Lower lobe of right lung (tissue), 2 donors: ENCODE measurements around the gene MAD1L1. TPM values are rescaled to one million over a fixed set of nuclear protein-coding genes. Genes with fewer than 3 reads are reported as not detected.

Source experiments
- ATAC-seq, 2 donors: fragments of 200-7000 bp; cut with Tn5 transposase; one replicate each; pipeline ENCODE4 v1.9.1; 2020 to 2022; ENCODE audit warnings: mild to moderate bottlenecking in 2 of 2, moderate library complexity in 2 of 2
- DNase-seq: peaks from one replicate; pipeline ENCODE4 v3.0.0-alpha.2; 2020
- H3K27ac ChIP-seq: fragments of 200-600 bp; one replicate; pipeline ENCODE4 v1.8.0; 2022
- H3K27me3 ChIP-seq: fragments of 200-600 bp; one replicate; pipeline ENCODE4 v1.8.0; 2022; ENCODE audit warnings: low read depth
- H3K36me3 ChIP-seq: fragments of 200-600 bp; one replicate; pipeline ENCODE4 v1.8.0; 2022; ENCODE audit warnings: mild to moderate bottlenecking
- H3K4me1 ChIP-seq: fragments of 200-600 bp; one replicate; pipeline ENCODE4 v1.8.0; 2022
- H3K4me3 ChIP-seq: fragments of 200-600 bp; one replicate; pipeline ENCODE4 v1.8.0; 2022; ENCODE audit warnings: mild to moderate bottlenecking
- H3K9me3 ChIP-seq: fragments of 200-600 bp; one replicate; pipeline ENCODE4 v1.8.0; 2022
- CTCF ChIP-seq: fragments of 200-600 bp; IDR thresholded peaks from one replicate; pipeline ENCODE4 v1.8.0; 2022; ENCODE audit warnings: antibody characterized with exemption, mild to moderate bottlenecking
- intact Hi-C: fragments of 100-400 bp; cut with DNase I; formaldehyde crosslinking; loops from one replicate; pipeline ENCODE4 v1.11.0; 2022
- total RNA-seq: library from RNA; stranded (reverse); fragmentation: NEBNext Ultra II Directional; extraction: Animal tissue kit (Norgen Biotek cat#: 25700); gene quantifications from one replicate; pipeline ENCODE4 v1.2.1, GENCODE V29; 2021
- donor health status: DM: no; HTN: yes; CAD: no; lungs with severe emphysema.

MAD1L1 gene
- total RNA-seq, 1 donor from 2014 or later = 44.5 TPM

- no peak overlapping the region for H3K4me3 ChIP-seq
- no peak for DNase-seq
Observed at GRCh38 chr7:1815051-1815481, 417.7 kb downstream of the MAD1L1 start.

GRCh38 chr7:1814089-1814811, 418.5 kb downstream of the MAD1L1 start:
- Histone ChIP-seq H3K27me3 (no peaks in the 10 kb centered on the region), H3K36me3 (peaks cover 8% of the 10 kb centered on the region), H3K27ac (no peak overlapping the region), H3K9me3 (no peaks in the 10 kb centered on the region), H3K4me3 (no peak overlapping the region), H3K4me1 (no peaks in the 10 kb centered on the region)
- TF ChIP-seq CTCF = no peak
- DNase-seq = no peak
- ATAC-seq = no peak
- intact Hi-C loops = no loop called here

More at GRCh38 chr7:1815051-1815481, 417.7 kb downstream of the MAD1L1 start:
- no peaks in the 10 kb centered on the region for H3K4me1 ChIP-seq
- H3K36me3 ChIP-seq = peaks cover 8% of the 10 kb centered on the region
- no peak for ATAC-seq
- no peak for TF ChIP-seq CTCF
- H3K27me3 ChIP-seq = no peaks in the 10 kb centered on the region
- no peaks in the 10 kb centered on the region for H3K9me3 ChIP-seq
- no peak overlapping the region for H3K27ac ChIP-seq
- intact Hi-C loops = no loop called here

- intact Hi-C loops = no loop called here
- H3K4me3 ChIP-seq = no peak overlapping the region
- peaks cover 8% of the 10 kb centered on the region for H3K36me3 ChIP-seq
- no peak overlapping the region for H3K27ac ChIP-seq
- no peaks in the 10 kb centered on the region for H3K4me1 ChIP-seq
- no peaks in the 10 kb centered on the region for H3K27me3 ChIP-seq
- DNase-seq (no peak), ATAC-seq (peak in 1 of 2 donors; percentile 22)
- TF ChIP-seq CTCF = no peak
- H3K9me3 ChIP-seq = no peaks in the 10 kb centered on the region
Observed at GRCh38 chr7:1813394-1814088, 419.2 kb downstream of the MAD1L1 start.

- no peaks in the 10 kb centered on the region for H3K9me3 ChIP-seq
- no peaks in the 10 kb centered on the region for H3K27me3 ChIP-seq
- peaks cover 8% of the 10 kb centered on the region for H3K36me3 ChIP-seq
- intact Hi-C loops = no loop called here
- no peaks in the 10 kb centered on the region for H3K4me1 ChIP-seq
- no peak overlapping the region for H3K4me3 ChIP-seq
- TF ChIP-seq CTCF = peak; percentile 43
- H3K27ac ChIP-seq = no peak overlapping the region
- DNase-seq = no peak
- ATAC-seq = no peak
Observed at GRCh38 chr7:1812509-1813393, 420.0 kb downstream of the MAD1L1 start.

GRCh38 chr7:1811850-1812508, 420.8 kb downstream of the MAD1L1 start:
- H3K36me3 ChIP-seq = peaks cover 8% of the 10 kb centered on the region
- intact Hi-C loops = no loop called here
- DNase-seq = no peak
- no peak for TF ChIP-seq CTCF
- H3K9me3 ChIP-seq = no peaks in the 10 kb centered on the region
- H3K4me1 ChIP-seq = no peaks in the 10 kb centered on the region
- no peak overlapping the region for H3K27ac ChIP-seq
- no peak overlapping the region for H3K4me3 ChIP-seq
- no peaks in the 10 kb centered on the region for H3K27me3 ChIP-seq
- ATAC-seq = no peak
